Measurements from ENCODE around the gene PAX2.

GRCh38 chr10:100744987-100745881 lies at the start of gene PAX2:
- TF ChIP-seq EZH2phosphoT487 (IDR thresholded peaks at IDR 0.05) (no peak), CTCF (IDR thresholded peaks at IDR 0.05) (no peak), EZH2 (IDR thresholded peaks at IDR 0.05) (no peak)
